HG02973 (cell line): ENCODE results near the gene AGRN.
"Not testable (repeated sequence)": the region's sequence is repeated elsewhere in the genome, so short reads cannot be mapped to it uniquely, and the experiment has no call there.

Experiments
- ATAC-seq: cut with Tn5 transposase; IDR thresholded peaks from one replicate; pipeline ENCODE4 v1.9.1; 2021; ENCODE audit warnings: moderate library complexity; ENCODE audit not compliant: unreplicated experiment

AGRN gene

DNA sequence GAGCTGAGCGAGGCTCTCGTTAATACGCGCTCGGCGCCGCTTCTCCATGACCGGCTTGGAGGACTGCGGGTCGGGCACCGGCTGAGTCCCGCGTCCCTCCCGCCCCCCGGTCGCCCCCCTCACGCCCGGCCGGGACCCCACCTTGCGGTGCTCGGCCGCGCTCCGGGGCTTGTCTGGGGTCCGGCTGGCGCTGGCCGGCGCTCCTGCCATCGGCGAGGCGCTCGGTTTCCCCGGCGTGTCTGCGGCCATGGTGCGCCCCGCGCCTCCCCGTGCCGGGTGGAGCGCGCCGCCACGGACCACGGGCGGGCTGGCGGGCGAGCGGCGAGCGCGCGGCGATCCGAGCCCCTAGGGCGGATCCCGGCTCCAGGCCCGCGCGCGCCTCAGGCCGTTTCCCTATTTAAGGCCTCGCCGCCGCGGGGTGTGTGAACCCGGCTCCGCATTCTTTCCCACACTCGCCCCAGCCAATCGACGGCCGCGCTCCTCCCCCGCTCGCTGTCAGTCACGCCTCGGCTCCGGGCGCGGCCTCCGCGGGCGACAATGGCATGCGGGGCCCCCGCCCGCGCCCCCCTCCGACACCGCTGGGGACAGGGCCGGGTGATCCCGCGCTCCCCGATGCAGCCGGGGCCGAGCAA is 20.1 kb upstream of the AGRN start, which contains the start of gene HES4:
Gene HES4, minus strand, starts transcription at position 373 of the 632 bp plus-strand sequence. Its CDS starts 124 bp downstream, at position 249.
- no peak for ATAC-seq

DNA sequence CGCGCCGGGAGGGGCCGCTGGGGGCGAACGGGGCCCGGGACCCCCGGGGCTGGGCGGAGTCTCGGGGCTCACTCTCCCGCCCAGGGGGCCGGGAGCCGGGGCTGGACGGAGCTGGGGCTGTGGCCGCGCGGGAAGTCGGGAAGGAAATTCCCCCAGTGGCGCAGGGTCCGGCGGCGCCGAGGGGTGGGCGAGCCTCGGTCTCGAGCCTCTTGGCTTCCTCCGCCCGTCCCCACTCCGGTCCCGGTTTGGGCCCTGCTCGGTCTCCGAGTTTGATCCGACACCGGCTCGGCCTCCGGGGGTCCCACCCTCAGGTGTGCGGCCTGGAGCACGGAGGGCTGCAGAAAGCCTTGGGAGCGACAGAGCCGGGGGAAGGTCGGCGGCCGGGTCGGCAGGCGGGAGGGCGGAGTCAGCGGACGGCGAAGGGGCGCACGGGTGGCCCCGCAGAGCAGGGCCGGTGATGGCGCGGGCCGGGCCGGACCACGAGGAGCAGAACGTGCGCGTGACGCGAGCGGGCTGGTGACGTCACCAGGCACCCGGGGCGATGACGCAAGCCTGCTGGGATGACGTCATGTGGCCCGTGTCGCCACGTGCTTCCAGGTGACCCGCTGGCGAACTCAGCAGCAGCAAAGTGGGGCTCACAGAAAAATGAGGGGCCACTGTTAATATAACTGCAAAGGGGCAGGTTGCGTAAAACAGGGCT is 19.4 kb upstream of the AGRN start:
- ATAC-seq, result no peak

DNA sequence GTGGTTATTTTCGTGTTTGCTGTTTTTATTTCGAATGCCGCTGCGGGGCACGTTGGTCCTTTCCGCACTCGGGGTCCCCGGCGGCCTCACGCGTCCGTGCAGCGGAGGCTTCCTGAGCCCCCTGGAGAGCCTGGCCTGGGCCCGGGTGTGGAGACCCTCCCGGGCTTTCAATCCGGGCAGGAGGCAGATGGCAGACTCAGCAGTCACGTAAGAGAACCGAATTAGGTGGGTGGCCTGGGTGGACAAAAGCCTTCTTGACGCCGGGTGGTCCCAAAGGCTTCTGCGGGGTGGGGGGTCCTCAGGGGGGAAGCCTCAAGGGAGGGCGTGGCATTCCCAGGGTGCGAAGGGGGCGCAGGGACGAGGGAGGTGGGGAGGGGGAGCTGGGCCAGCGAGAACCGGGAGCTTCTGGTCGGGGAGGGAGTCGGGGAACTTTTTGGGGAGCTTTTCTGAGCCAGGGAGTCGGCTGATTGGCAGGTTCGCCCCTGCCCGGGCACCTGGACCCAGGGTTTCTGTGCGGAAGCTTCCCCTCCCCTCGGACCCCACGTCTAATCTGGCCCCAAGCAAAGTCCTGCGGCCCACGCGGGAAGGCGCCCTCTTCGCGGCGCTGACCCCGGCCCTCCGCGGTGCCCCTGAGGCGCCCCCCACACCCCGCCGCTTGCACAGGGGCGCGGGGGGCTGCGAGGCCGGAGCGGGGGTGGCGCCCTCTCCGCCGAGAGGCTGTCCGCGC is 18.7 kb upstream of the AGRN start:
- ATAC-seq, result no peak

DNA sequence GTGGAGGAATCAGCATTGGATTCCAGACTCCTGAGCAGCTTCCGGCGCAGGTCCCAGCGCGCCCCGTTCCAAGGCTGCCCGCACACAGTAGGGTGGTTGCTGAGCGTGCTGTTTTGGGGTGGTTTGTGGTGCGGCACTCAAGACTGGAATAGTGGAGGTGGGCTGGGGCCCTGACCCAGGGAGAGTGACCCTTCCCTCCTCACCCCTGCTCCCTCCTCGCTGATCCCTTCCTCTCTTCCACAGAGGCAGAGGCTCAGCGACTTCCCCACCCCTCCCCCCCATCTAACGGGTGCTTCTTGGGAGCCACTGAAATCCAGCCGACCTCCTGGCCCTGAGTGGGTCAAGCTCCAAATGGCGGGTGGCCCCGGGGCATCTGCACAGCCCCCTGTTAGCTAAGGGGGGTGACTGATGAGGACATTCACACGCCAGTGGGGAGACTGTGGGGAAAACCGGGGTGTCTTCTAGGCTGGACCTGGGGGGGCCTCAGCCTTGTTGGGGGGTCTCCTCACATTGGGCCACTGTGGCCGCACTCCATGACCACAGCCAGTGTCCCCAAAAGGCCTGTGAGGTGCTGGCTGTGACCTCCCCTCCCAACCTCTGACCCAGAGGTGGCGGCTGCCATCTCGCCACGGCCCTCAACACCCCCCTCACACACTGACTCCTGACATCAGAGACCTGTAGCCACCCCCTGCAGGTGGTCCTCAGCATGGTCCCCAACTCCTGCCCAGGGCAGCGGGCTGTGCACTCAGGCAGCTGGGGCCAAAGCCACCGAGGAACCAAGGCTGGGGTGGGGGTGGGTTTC is 16.1 kb upstream of the AGRN start:
- no peak for ATAC-seq

DNA sequence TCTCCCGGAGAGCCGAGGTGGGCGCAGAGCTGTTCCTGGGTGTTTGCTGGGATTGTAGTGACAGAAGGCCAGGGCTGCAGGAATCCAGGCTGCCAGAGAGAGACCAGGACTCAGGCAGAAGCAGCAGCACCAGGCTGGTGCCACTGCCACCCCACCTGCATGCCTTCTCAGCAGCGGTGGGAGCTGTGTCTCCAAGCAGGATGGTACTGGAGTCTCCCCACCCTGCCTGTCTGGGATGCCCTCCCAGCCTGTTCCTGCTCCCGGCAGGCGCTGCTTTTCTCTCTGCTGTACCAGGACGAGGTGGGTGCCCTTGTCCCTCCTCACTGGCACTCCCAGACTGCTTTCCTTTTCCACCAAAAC is 15.5 kb upstream of the AGRN start:
- ATAC-seq, result no peak

DNA sequence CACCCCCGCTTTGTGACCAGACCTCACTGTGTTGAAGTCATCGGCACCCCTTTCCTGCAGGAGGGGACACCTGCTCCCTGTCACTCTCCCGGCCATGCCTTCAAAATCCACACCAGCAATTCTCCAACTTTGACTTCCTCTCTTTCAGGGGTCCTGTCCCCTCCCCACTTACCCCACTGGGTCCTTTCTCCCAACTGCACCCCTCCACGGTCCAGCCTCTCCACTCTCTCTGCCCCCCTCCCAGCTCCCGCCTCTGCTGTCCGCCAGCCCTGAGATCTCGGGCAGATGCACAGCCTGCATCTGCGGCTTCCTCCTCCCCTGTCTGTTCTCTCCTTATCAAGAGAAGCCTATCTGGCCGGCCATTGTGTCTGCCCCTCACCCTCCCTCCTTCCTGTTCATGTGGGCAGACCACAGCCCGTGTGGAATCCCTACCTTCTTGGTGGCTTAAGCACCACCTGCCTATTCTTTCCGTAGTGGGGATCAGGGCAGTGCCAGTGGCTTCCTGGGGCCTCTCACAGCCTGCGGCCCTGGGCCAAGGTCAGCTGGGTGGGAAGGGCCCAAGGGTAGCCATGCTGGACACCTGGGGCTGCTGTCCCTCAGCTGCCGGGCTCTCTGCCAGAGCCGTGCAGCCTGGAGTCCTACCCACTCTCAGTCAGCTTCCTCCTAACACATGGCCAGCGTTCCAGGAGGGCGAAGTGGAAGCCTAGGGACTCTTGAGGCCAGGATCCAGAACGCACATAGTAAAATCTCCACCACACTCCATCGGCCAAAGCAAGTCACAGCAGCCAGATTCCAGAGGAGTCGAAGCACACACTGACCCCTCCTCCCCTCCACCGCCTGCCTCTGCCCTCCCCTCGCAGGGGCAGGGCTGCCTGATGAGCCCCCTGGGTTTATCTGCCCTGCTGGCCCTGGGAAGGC is 14.9 kb upstream of the AGRN start:
- no peak for ATAC-seq

DNA sequence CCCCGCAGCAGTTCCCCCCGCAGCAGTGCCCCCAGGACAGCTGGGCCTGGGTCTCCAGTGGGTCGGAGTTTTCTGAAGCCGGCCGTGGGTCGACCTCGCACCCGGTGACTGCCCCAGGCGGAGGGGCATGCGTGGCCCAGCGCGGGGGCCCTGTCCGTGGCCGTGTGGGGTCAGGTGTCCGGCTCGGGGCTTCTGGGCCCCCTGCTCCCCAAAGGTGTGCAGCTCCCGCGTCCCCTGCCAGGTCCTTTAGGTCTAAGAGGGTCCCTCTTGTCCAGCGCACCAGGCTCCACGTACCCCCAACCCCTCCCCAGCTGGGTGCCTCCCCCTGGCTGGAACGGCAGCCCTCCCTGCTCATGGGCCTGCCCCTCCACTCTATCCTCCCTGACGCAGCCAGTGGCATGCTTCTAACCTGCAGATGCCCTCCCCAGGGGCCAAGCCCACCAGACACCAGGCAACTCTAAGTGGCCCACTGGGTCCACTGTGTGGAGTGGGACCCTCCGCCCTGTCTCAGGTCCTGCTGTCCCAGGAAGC is 14.1 kb upstream of the AGRN start:
- no peak for ATAC-seq

DNA sequence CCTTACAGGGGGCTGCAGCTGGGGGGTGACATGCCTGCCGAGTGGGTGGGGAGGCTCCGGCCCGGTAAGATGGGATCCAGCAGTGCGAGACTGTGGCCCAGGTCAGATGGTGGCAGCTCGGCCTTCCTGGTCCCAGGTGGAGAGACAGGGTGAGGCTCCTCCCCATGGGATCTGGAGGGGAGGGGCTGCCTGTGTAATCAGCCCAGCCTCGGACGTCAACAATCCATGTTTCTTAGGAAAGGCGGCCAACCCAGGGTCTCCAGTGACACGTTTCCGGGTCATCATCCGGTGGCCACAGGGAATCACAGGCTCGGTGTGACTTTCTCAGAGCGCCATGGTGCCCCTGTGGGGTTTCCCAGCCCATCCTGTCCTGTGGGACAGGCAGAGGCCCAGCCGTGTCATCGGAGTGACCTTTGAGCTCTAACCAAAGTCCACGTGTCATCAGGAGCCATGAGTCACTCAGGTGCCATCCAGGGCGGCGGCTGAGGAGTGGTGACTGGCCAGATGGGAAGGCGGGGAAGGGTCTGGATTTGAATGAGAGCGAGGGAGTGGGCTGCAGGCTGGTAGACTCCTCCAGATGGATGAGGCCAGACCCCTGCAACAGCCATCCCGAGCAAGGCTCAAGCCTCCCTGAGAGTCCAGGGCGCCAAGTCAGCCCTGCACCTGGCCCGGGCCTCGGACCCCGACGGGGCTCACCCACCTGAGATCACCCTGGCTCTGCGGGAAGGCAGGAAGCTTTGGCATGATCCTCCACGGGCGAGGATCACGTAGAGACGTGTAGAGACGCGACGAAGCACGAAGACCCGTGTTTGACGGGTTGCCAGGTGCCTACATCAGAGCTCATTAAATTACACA is 13.4 kb upstream of the AGRN start:
- no peak for ATAC-seq

DNA sequence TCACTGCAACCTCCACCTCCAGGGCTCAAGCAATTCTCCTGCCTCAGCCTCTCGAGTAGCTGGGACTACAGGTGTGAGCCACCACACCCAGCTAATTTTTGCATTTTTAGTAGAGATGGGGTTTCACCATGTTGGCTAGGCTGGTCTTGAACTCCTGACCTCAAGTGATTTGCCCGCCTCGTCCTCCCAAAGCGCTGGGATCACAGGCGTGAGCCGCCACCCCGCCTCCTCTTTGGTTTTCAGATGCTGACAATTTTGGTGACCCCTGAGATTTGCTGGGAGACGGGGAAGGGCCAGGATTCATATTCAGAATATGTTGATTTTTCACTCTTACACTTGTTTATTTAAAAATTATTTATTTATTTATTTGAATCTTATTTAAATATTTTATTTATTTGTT is 9.8 kb upstream of the AGRN start:
- ATAC-seq, result not testable (repeated sequence)

DNA sequence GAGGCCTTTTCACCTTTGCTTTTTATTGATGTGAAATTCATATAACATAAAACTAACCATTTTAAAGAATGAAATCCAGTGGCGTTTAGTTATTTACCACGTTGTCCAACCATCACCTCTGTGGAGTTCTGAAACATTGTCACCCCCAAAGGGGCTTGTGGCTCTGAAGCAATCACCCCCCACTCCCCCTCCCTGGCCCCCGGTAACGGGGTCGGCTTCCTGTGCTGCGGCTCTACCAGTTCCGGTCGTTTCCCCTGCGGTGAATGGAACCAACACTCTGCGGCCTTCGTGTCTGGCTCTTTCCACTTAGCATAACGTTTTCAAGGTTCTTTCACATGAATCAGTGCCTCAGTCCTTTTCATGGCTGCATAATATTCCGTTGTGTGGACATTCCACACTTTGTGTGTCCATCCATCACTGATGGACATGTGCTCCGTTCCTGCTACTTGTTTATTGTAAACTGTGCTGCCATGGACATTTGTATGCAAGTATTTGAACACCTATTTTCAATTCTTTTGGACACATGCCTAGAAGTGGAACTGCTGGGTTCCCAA is 8.4 kb upstream of the AGRN start:
- ATAC-seq, result no peak

DNA sequence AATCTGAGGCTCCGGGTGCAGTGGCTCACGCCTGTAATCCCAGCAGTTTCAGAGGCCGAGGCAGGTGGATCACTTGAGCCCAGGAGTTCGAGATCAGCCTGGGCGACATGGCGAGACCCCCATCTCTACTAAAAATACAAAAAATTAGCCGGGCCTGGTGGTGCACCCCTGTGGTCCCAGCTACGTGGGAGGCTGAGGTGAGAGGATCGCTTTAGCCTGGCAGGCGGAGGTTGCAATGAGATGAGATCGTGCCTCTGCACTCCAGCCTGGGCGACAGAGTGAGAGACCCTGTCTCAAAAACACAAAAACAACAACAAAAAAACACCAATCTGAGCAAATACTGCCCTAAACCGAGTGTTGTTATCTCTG is 7.2 kb upstream of the AGRN start:
- not testable (repeated sequence) for ATAC-seq

DNA sequence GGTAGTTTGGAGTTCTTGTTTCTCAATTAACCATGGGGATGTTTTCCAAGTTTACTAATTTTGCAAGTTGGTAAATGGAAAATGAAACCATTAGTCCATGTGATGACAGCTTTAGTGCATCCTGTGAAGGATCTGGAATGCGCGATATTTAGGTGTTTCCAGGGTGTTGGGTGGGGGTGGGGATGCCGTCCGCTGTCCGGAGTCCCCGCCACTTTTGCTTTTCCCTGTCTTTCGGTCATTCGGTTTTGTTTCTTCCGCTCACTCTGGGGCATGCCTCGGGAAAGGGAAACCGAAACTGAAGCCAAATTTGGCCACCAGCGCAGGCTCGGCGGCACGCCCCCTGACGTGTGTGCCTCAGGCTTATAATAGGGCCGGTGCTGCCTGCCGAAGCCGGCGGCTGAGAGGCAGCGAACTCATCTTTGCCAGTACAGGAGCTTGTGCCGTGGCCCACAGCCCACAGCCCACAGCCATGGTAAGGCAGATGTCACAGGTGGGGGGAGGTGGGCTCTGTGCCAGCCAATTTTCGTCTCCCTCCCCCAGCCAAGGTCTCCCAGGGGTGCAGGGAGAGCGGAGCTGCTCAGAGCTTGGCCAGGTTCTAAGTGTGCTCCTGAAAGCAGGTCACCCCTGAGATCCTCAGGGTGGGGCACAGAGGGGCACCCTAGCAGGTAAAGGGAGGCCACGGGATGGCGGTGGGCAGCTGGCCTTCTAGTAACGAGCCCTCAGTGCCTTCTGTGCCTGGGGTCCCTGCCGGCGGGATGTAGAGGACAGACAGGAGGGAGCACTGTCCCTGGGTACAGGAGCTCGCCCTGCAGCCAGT is 6.6 kb upstream of the AGRN start, which contains the start of gene ISG15:
Gene ISG15, plus strand, starts transcription at position 393 of the 817 bp plus-strand sequence. Its CDS starts 77 bp downstream, at position 470.
- ATAC-seq, result peak; percentile 67

DNA sequence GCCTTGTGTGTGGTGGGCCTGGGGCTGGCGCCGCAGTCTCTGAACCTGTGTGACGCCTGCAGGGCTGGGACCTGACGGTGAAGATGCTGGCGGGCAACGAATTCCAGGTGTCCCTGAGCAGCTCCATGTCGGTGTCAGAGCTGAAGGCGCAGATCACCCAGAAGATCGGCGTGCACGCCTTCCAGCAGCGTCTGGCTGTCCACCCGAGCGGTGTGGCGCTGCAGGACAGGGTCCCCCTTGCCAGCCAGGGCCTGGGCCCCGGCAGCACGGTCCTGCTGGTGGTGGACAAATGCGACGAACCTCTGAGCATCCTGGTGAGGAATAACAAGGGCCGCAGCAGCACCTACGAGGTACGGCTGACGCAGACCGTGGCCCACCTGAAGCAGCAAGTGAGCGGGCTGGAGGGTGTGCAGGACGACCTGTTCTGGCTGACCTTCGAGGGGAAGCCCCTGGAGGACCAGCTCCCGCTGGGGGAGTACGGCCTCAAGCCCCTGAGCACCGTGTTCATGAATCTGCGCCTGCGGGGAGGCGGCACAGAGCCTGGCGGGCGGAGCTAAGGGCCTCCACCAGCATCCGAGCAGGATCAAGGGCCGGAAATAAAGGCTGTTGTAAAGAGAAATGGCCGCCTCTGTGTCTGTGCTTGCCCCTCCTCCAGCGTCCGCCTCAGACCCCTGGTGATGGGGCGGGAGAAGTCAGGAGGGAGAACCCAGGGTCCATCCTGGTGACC is 5.8 kb upstream of the AGRN start:
- ATAC-seq, result no peak

DNA sequence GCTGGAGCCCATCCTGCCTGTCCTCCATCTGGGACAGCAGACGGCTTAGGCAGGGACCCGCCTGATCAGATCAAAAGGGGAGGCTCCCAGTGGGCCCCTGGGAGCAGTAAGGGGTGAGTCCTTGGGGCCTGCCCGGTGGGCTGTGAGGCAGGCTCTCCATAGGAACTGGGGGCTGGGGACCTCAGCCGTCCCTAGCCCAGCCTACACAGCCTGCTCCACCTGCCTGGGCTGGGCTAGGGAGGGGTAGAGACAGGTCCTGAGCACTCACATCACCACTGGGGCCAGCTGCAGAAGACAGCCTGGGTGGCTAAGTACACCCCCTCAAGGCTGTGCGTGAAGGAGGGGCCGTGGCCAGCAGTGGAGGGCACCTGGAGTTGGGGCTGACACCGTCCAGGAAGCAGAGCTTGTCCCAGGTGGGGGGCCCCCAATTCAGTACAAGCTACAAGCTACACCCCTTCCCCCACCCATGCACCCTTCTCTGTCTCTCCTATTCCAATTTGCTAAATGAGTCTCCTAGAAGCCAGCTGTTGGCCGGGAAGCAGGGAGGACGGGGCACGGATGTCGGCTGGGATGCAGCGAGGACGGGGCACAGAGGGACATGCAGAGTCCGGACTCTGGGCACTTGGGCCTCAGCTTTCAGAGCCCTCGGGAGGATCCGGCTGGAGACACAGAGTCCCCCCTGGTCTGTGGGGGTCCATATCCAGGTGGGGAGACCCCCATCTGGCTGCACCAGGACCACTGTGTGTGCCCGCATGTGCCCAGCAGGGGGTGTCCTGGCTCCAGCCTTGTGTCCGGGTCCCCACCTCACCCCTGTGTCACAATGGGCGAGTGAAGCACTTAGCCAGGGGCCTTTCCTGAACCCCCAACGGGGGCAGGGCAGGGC is 4.9 kb upstream of the AGRN start:
- ATAC-seq, result no peak

DNA sequence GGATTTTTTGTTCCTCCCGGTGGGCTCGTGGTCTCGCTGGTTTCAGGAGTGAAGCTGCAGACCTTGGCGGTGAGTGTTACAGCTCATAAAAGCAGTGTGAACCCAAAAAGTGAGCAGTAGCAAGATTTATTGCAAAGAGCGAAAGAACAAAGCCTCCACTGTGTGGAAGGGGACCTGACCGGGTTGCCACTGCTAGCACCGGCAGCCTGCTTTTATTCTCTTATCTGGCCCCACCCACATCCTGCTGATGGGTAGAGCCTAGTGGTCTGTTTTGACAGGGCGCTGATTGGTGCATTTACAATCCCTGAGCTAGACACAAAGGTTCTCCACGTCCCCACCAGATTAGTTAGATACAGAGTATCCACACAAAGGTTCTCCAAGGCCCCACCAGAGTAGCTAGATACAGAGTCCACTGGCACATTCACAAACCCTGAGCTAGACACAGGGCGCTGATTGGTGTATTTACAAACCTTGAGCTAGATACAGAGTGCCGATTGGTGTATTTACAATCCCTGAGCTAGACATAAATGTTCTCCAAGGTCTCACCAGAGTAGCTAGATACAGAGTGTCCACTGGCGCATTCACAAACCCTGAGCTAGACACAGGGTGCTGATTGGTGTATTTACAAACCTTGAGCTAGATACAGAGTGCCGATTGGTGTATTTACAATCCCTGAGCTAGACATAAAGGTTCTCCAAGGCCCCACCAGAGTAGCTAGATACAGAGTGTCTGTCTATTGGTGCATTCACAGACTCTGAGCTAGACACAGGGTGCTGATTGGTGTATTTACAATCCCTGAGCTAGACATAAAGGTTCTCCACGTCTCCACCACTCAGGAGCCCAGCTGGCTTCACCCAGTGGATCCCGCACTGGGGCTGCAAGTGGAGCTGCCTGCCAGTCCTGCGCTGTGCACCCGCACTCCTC is 2.3 kb upstream of the AGRN start:
- not testable (repeated sequence) for ATAC-seq
